ENCODE data around the gene SIMC1. TPM values are rescaled to one million over a fixed set of nuclear protein-coding genes. Genes with fewer than 3 reads are reported as not detected.
A peak's percentile ranks its signal among the peaks of the same experiment; 100 is the strongest.
"Not testable (repeated sequence)": the region's sequence is repeated elsewhere in the genome, so short reads cannot be mapped to it uniquely, and the experiment has no call there.

The SIMC1 gene
- total RNA-seq, 4 donors from 2014 or later, result 9.0 to 20.2 (median 13.1) TPM

- WGBS, 2 donors, result 86 to 94% methylated on average over 8 of the region's 8 CpGs
- Histone ChIP-seq H3K27ac (no peak overlapping the region), H3K4me1 (no peaks in the 10 kb centered on the region), H3K36me3 (no peaks in the 10 kb centered on the region), H3K9me3 (no peaks in the 10 kb centered on the region), H3K4me3 (replicated peaks in 1 of 3) (no peak overlapping the region), H3K27me3 (no peaks in the 10 kb centered on the region)
- intact Hi-C loops (cut with DNase I), result no loop called here
- TF ChIP-seq POLR2A (IDR thresholded peaks at IDR 0.05) (no peak), CTCF (IDR thresholded peaks at IDR 0.05) (no peak)
- no peak for DNase-seq
Observed at GRCh38 chr5:176201811-176202210, 36.4 kb upstream of the SIMC1 start.

- 77 to 88% methylated on average over 8 of the region's 8 CpGs for WGBS, 2 donors
- H3K36me3 ChIP-seq, result no peaks in the 10 kb centered on the region
- H3K27ac ChIP-seq, result no peak overlapping the region
- H3K27me3 ChIP-seq, result no peaks in the 10 kb centered on the region
- DNase-seq, result no peak
- intact Hi-C loops (cut with DNase I), result no loop called here
- H3K4me1 ChIP-seq, result no peaks in the 10 kb centered on the region
- H3K9me3 ChIP-seq, result no peaks in the 10 kb centered on the region
- no peak overlapping the region for H3K4me3 ChIP-seq (replicated peaks in 1 of 3)
- TF ChIP-seq CTCF (IDR thresholded peaks at IDR 0.05) (no peak), POLR2A (IDR thresholded peaks at IDR 0.05) (no peak)
Observed at GRCh38 chr5:176203086-176203485, 35.1 kb upstream of the SIMC1 start.

GRCh38 chr5:176203535-176203934, 34.7 kb upstream of the SIMC1 start:
- H3K9me3 ChIP-seq; intact Hi-C loops (cut with DNase I); H3K36me3 ChIP-seq; H3K27ac ChIP-seq; H3K4me3 ChIP-seq (replicated peaks in 1 of 3); DNase-seq; H3K27me3 ChIP-seq; H3K4me1 ChIP-seq: not testable (repeated sequence)
- 73 to 87% methylated on average over 10 of the region's 10 CpGs for WGBS, 2 donors

GRCh38 chr5:176214466-176215021, 23.7 kb upstream of the SIMC1 start:
- DNase-seq; H3K27me3 ChIP-seq; H3K4me3 ChIP-seq (replicated peaks in 1 of 3); H3K27ac ChIP-seq; H3K4me1 ChIP-seq; H3K36me3 ChIP-seq; H3K9me3 ChIP-seq; intact Hi-C loops (cut with DNase I): not testable (repeated sequence)
- WGBS, 2 donors, result 91 to 100% methylated on average over 4 to 7 of the region's 23 CpGs

GRCh38 chr5:176216393-176216916, 21.8 kb upstream of the SIMC1 start:
- 62% methylated on average over 8 to 9 of the region's 9 CpGs for WGBS, 2 donors
- H3K9me3 ChIP-seq; H3K27me3 ChIP-seq; H3K36me3 ChIP-seq; H3K4me1 ChIP-seq; H3K4me3 ChIP-seq (replicated peaks in 1 of 3); intact Hi-C loops (cut with DNase I); H3K27ac ChIP-seq: not testable (repeated sequence)
- DNase-seq, result peak; percentile 91 to 94

GRCh38 chr5:176217188-176217729, 21.0 kb upstream of the SIMC1 start:
- H3K9me3 ChIP-seq; H3K36me3 ChIP-seq; H3K27me3 ChIP-seq; H3K27ac ChIP-seq; intact Hi-C loops (cut with DNase I); H3K4me3 ChIP-seq (replicated peaks in 1 of 3); H3K4me1 ChIP-seq; DNase-seq: not testable (repeated sequence)
- WGBS, 2 donors, result 86 to 100% methylated on average over 1 to 4 of the region's 5 CpGs

- WGBS, 2 donors, result 57% methylated on average over 2 of the region's 2 CpGs
- H3K27ac ChIP-seq; intact Hi-C loops (cut with DNase I): not testable (repeated sequence)
Observed at GRCh38 chr5:176217764-176218163, 20.5 kb upstream of the SIMC1 start.

GRCh38 chr5:176222006-176222405, 16.2 kb upstream of the SIMC1 start:
- H3K4me1 ChIP-seq; H3K27ac ChIP-seq; DNase-seq; H3K9me3 ChIP-seq; H3K36me3 ChIP-seq; intact Hi-C loops (cut with DNase I); H3K27me3 ChIP-seq; H3K4me3 ChIP-seq (replicated peaks in 1 of 3): not testable (repeated sequence)
- 95 to 98% methylated on average over 20 to 24 of the region's 38 CpGs for WGBS, 2 donors

More at GRCh38 chr5:176217764-176218163, 20.5 kb upstream of the SIMC1 start:
- DNase-seq; H3K4me1 ChIP-seq; H3K36me3 ChIP-seq; H3K4me3 ChIP-seq (replicated peaks in 1 of 3); H3K27me3 ChIP-seq; H3K9me3 ChIP-seq: not testable (repeated sequence)

GRCh38 chr5:176228358-176228757, 9.9 kb upstream of the SIMC1 start:
- DNase-seq; intact Hi-C loops (cut with DNase I); H3K4me3 ChIP-seq (replicated peaks in 1 of 3); H3K36me3 ChIP-seq; H3K4me1 ChIP-seq; H3K27me3 ChIP-seq; H3K27ac ChIP-seq; H3K9me3 ChIP-seq: not testable (repeated sequence)
- 23% methylated on average over 1 of the region's 1 CpG; no CpG with 5 or more reads in 1 of the 2 donors for WGBS, 2 donors

- 84 to 92% methylated on average over 5 of the region's 5 CpGs for WGBS, 2 donors
- H3K4me1 ChIP-seq; H3K9me3 ChIP-seq; intact Hi-C loops (cut with DNase I); H3K4me3 ChIP-seq (replicated peaks in 1 of 3); H3K27ac ChIP-seq; H3K27me3 ChIP-seq; H3K36me3 ChIP-seq; DNase-seq: not testable (repeated sequence)
Observed at GRCh38 chr5:176233253-176233652, 5.0 kb upstream of the SIMC1 start.
